Measurements from ENCODE around the gene TXNRD3.

TXNRD3 gene
- long read RNA-seq, donor 1, partial matches to known transcripts = 0 of 2 reads
- long read RNA-seq, donor 1, other reads (novel, unspliced or antisense) = 0 of 2 reads
- long read RNA-seq, donor 2, partial matches to known transcripts = 0 of 1 reads
- long read RNA-seq, donor 2, other reads (novel, unspliced or antisense) = 0 of 1 reads
- long read RNA-seq, donor 3, partial matches to known transcripts = 0 of 2 reads
- long read RNA-seq, donor 3, other reads (novel, unspliced or antisense) = 0 of 2 reads
- long read RNA-seq, donor 4, partial matches to known transcripts = 0 of 1 reads
- long read RNA-seq, donor 4, other reads (novel, unspliced or antisense) = 0 of 1 reads
- long read RNA-seq, donor 5, partial matches to known transcripts = 0 of 4 reads
- long read RNA-seq, donor 5, other reads (novel, unspliced or antisense) = 0 of 4 reads
- long read RNA-seq, donor 6, partial matches to known transcripts = 0 of 2 reads
- long read RNA-seq, donor 6, other reads (novel, unspliced or antisense) = 0 of 2 reads
- long read RNA-seq, donor 7, partial matches to known transcripts = 0 of 4 reads
- long read RNA-seq, donor 7, other reads (novel, unspliced or antisense) = 0 of 4 reads
- long read RNA-seq, donor 8, partial matches to known transcripts = 0 of 2 reads
- long read RNA-seq, donor 8, other reads (novel, unspliced or antisense) = 0 of 2 reads

GRCh38 chr3:126654571-126655383 lies at the start of gene TXNRD3:
TXNRD3 (minus strand) TSS chr3:126655124.
- DNase-seq = peak; percentile 91

GRCh38 chr3:126703512-126704493 lies 48.9 kb upstream of the TXNRD3 start, which contains the start of gene CHCHD6:
CHCHD6 (plus strand) TSS chr3:126704240; CDS start chr3:126704313, 73 bp downstream.
- DNase-seq = peak; percentile 97

- no peak for DNase-seq
Observed at GRCh38 chr3:126699011-126699410, 44.1 kb upstream of the TXNRD3 start.

- no peak for DNase-seq
Observed at GRCh38 chr3:126696701-126697267, 41.9 kb upstream of the TXNRD3 start.

- no peak for DNase-seq
Observed at GRCh38 chr3:126693921-126694320, 39.0 kb upstream of the TXNRD3 start.

GRCh38 chr3:126692858-126693257 lies 37.9 kb upstream of the TXNRD3 start:
- no peak for DNase-seq

- no peak for DNase-seq
Observed at GRCh38 chr3:126691765-126692164, 36.8 kb upstream of the TXNRD3 start.

- DNase-seq = no peak
Observed at GRCh38 chr3:126685493-126685892, 30.6 kb upstream of the TXNRD3 start.

GRCh38 chr3:126685021-126685420 lies 30.1 kb upstream of the TXNRD3 start:
- DNase-seq = no peak

- DNase-seq = no peak
Observed at GRCh38 chr3:126684218-126684751, 29.4 kb upstream of the TXNRD3 start.

GRCh38 chr3:126683069-126683468 lies 28.1 kb upstream of the TXNRD3 start:
- DNase-seq = no peak

GRCh38 chr3:126682009-126682408 lies 27.1 kb upstream of the TXNRD3 start:
- no peak for DNase-seq

- no peak for DNase-seq
Observed at GRCh38 chr3:126680667-126681055, 25.7 kb upstream of the TXNRD3 start.

- DNase-seq = no peak
Observed at GRCh38 chr3:126679831-126680666, 25.1 kb upstream of the TXNRD3 start.

- peak; percentile 81 for DNase-seq
Observed at GRCh38 chr3:126679318-126679751, 24.4 kb upstream of the TXNRD3 start.

GRCh38 chr3:126678693-126679317 lies 23.9 kb upstream of the TXNRD3 start:
- no peak for DNase-seq

- DNase-seq = no peak
Observed at GRCh38 chr3:126677862-126678503, 23.1 kb upstream of the TXNRD3 start.

GRCh38 chr3:126676919-126677705 lies 22.2 kb upstream of the TXNRD3 start:
- DNase-seq = no peak
